GM21717 (cell line): Measurements from ENCODE around the gene LDLRAD4.

Experiments used
- ATAC-seq: cut with Tn5 transposase; IDR thresholded peaks from one replicate; pipeline ENCODE4 v1.9.1; 2021; ENCODE audit warnings: mild to moderate bottlenecking, moderate library complexity; ENCODE audit not compliant: unreplicated experiment

LDLRAD4 gene

GRCh38 chr18:13399511-13399910, 181.0 kb downstream of the LDLRAD4 start:
- ATAC-seq: no peak

- ATAC-seq: no peak
Observed at GRCh38 chr18:13400636-13401315, 182.2 kb downstream of the LDLRAD4 start.

- ATAC-seq: no peak
Observed at GRCh38 chr18:13401404-13401803, 182.8 kb downstream of the LDLRAD4 start.

GRCh38 chr18:13401826-13402225, 183.3 kb downstream of the LDLRAD4 start:
- ATAC-seq: no peak

GRCh38 chr18:13403786-13404549, 185.4 kb downstream of the LDLRAD4 start:
- ATAC-seq: no peak

GRCh38 chr18:13405305-13406038, 186.9 kb downstream of the LDLRAD4 start:
- no peak for ATAC-seq

- ATAC-seq: no peak
Observed at GRCh38 chr18:13406049-13406615, 187.6 kb downstream of the LDLRAD4 start.

GRCh38 chr18:13406736-13407135, 188.2 kb downstream of the LDLRAD4 start:
- no peak for ATAC-seq

- ATAC-seq: no peak
Observed at GRCh38 chr18:13407484-13407883, 188.9 kb downstream of the LDLRAD4 start.

GRCh38 chr18:13409026-13409425, 190.5 kb downstream of the LDLRAD4 start:
- ATAC-seq: no peak

GRCh38 chr18:13409997-13410396, 191.4 kb downstream of the LDLRAD4 start:
- ATAC-seq: no peak

- ATAC-seq: no peak
Observed at GRCh38 chr18:13410471-13410870, 191.9 kb downstream of the LDLRAD4 start.

- ATAC-seq: no peak
Observed at GRCh38 chr18:13412017-13412416, 193.5 kb downstream of the LDLRAD4 start.

GRCh38 chr18:13412901-13413300, 194.3 kb downstream of the LDLRAD4 start:
- no peak for ATAC-seq

- no peak for ATAC-seq
Observed at GRCh38 chr18:13414102-13414501, 195.5 kb downstream of the LDLRAD4 start.

GRCh38 chr18:13414521-13414920, 196.0 kb downstream of the LDLRAD4 start:
- ATAC-seq: no peak

- no peak for ATAC-seq
Observed at GRCh38 chr18:13415736-13416135, 197.2 kb downstream of the LDLRAD4 start.

- ATAC-seq: no peak
Observed at GRCh38 chr18:13416208-13416607, 197.6 kb downstream of the LDLRAD4 start.

GRCh38 chr18:13416848-13417247, 198.3 kb downstream of the LDLRAD4 start:
- no peak for ATAC-seq

- ATAC-seq: no peak
Observed at GRCh38 chr18:13418013-13418710, 199.6 kb downstream of the LDLRAD4 start.
